Cardiac muscle cell (in vitro differentiated cells and primary cell): ENCODE measurements around the gene CA9. TPM values are rescaled to one million over a fixed set of nuclear protein-coding genes. Genes with fewer than 3 reads are reported as not detected.

Source experiments
- DNase-seq, 2 donors: peaks; one replicate each; pipeline versions ENCODE4 v3.0.0 to v3.0.0-alpha.2; 2010 to 2017; ENCODE audit warnings: low read depth in 1 of 2, low spot score in 1 of 2
- H3K27ac ChIP-seq: fragments of 200-600 bp; sonication (generic); 2 replicates; pipeline ENCODE4 v1.5.1; 2016
- H3K27me3 ChIP-seq: fragments of 200-600 bp; sonication (generic); 2 replicates; pipeline ENCODE4 v1.6.0; 2016; ENCODE audit warnings: control low read depth
- H3K36me3 ChIP-seq: fragments of 200-600 bp; sonication (generic); 2 replicates; pipeline ENCODE4 v1.5.1; 2016; ENCODE audit warnings: control low read depth
- H3K4me1 ChIP-seq: fragments of 200-600 bp; sonication (generic); 2 replicates; pipeline ENCODE4 v1.8.1; 2017; ENCODE audit warnings: low read depth, mild to moderate bottlenecking, mixed run types
- H3K4me3 ChIP-seq: fragments of 200-600 bp; sonication (generic); 2 replicates; pipeline ENCODE4 v1.5.1; 2016; ENCODE audit warnings: mild to moderate bottlenecking
- H3K9me3 ChIP-seq: fragments of 200-600 bp; sonication (generic); 2 replicates; pipeline ENCODE4 v1.5.1; 2017; ENCODE audit warnings: low read depth, mild to moderate bottlenecking, control low read depth
- polyA plus RNA-seq: library from polyadenylated mRNA; unstranded; fragments of >200 nt; fragmentation: Nextera tagmentation; extraction: Ambion mirVana; gene quantifications from 2 replicates; pipeline ENCODE4 v1.2.1, GENCODE V29; 2016
- total RNA-seq: library from RNA; depleted of rRNA; stranded (reverse); fragments of >200 nt; gene quantifications from 2 replicates; pipeline ENCODE4 v1.2.3, GENCODE V29; 2016
- TF ChIP-seq, protein P1 (sequence below): IDR thresholded peaks from 2 replicates; pipeline ENCODE4 v1.5.1; 2012; ENCODE audit warnings: low read depth, mild to moderate bottlenecking, low read length

Gene CA9
- total and polyA plus RNA-seq, 2 experiments from 2014 or later, result 2.4 to 2.6 TPM

DNA sequence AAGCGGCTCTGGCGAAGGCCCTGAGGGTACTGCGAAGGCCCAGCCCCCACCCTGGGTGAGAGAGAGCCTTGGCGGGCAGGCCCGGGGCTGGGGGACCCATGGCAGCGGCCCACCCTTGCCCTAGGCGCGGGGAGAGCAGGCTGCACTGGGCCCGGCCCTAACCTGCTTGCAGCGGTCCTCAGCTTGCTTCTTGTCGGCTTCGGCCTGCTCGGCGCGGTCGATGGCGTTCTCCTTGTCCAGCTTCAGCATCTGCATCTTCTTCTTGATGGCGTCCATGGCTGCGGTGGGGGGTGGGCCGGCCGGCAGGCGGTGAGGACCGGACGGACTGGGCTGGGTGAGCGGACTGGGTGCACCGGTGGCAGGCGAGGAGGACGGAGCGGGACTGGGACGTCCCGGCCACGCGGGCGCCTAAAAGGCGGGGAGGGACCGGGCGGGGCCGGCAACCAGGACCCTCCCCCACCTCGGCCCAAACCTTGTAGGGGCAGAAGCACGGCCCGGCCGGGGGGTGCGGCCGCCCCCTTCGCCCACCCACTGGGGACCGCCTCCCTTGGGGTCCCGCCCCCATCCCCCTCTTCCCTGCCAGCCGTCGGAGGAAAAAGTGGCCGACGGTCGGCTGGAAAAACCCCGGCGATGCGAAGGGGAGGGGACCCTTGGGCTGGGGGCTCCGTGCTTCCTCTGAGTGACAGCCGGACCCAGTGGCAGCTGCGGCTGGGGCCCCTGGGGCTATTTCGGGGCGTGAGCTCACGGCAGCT is 16.0 kb downstream of the CA9 start, which contains the start of gene TPM2:
Gene TPM2 (minus strand): TSS at position 384 of the 752 bp plus-strand sequence. CDS start 108 bp downstream, at position 276.
- peaks cover 11% of the 10 kb centered on the region for H3K36me3 ChIP-seq
- peak within 1 kb of the TSS; percentile 95 for H3K27ac ChIP-seq

DNA sequence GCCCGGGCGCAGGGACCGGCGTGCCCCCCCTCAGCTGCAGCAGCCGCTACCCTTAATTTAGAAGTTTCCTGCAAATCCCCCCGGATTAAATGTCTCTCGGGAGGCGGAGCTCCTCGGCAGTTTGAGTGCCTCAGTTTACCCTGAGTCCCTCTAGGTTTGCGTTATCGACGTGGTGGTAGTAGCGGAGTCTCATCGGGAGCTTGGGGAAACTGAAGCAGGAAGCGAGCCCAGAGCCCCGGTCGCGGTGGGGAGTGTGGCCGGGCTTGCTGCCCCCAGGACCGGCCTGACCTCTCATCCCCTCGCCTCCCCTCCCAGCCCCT is 16.5 kb downstream of the CA9 start:
- Histone ChIP-seq H3K4me3 (peak overlapping the region; percentile 67), H3K27me3 (no peaks in the 10 kb centered on the region), H3K27ac (peak overlapping the region; percentile 95), H3K9me3 (no peaks in the 10 kb centered on the region), H3K4me1 (peaks cover 32% of the 10 kb centered on the region), H3K36me3 (peaks cover 6% of the 10 kb centered on the region)
- TF ChIP-seq, protein P1, sequence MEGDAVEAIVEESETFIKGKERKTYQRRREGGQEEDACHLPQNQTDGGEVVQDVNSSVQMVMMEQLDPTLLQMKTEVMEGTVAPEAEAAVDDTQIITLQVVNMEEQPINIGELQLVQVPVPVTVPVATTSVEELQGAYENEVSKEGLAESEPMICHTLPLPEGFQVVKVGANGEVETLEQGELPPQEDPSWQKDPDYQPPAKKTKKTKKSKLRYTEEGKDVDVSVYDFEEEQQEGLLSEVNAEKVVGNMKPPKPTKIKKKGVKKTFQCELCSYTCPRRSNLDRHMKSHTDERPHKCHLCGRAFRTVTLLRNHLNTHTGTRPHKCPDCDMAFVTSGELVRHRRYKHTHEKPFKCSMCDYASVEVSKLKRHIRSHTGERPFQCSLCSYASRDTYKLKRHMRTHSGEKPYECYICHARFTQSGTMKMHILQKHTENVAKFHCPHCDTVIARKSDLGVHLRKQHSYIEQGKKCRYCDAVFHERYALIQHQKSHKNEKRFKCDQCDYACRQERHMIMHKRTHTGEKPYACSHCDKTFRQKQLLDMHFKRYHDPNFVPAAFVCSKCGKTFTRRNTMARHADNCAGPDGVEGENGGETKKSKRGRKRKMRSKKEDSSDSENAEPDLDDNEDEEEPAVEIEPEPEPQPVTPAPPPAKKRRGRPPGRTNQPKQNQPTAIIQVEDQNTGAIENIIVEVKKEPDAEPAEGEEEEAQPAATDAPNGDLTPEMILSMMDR, result no peak
- DNase-seq, result no peak

More for the DNA sequence above, 16.0 kb downstream of the CA9 start, which contains the start of gene TPM2:
- H3K4me3 ChIP-seq, result peak within 1 kb of the TSS; percentile 67
- H3K9me3 ChIP-seq, result no peaks in the 10 kb centered on the region
- TF ChIP-seq, protein P1, result no peak
- no peaks in the 10 kb centered on the region for H3K27me3 ChIP-seq
- DNase-seq, result peak; percentile 93 to 95
- peaks cover 32% of the 10 kb centered on the region for H3K4me1 ChIP-seq

DNA sequence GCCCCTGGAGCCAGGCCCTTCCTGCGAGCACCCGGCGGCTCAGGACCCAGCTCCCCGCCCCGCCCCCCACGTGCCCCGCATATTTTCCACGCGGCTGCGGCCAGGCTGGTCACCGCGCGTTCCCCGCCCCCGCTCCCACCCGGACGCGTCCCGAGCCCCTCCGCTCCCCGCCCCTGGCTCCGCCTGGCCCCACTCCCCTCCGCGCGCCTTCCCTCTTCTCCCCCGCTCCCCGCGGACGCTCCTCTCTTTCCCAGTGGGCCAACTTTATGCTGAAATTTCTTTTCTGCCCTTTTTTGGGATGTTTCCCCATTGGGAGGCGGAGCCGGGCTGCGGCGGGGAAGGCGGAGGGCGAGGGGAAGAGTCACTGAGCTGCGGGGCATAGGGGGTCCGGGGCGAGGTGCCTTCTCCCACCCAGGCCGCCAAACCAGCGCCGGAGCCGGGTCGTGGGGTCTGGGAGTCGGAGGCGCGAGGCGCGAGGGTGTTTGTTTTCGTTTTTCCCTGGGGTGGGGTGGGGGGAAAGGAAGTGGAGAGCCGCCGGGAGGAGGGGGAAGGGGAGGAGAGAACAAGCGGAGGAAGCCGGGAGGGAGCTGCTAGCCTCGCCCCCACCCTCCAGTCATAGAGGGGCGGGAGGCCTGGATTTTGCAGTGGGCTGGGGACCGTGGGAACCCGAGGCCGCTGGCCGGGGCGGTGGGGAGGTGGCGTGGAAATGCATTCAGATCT is 17.0 kb downstream of the CA9 start:
- DNase-seq, result peak; percentile 84 to 93
- H3K9me3 ChIP-seq, result no peaks in the 10 kb centered on the region
- H3K36me3 ChIP-seq, result peaks cover under 1% of the 10 kb centered on the region
- peak overlapping the region; percentile 67 for H3K4me3 ChIP-seq
- H3K4me1 ChIP-seq, result peaks cover 31% of the 10 kb centered on the region
- H3K27me3 ChIP-seq, result no peaks in the 10 kb centered on the region
- TF ChIP-seq, protein P1, result no peak
- peak overlapping the region; percentile 95 for H3K27ac ChIP-seq

DNA sequence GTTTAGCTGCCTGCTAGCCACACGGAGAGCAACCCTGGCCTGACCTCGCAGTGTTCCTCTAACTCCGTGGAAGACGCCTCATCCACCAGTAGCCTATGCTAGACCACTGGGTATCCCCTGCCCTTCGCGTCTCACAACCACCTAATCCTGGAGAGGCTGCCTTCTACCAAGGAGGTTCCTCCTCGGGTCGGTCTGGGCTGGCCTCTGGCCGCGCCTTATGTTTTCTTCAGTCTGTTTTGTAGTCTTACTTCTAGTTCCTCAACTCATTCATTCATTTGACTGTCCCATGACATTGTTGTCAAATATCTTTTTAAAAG is 17.6 kb downstream of the CA9 start:
- Histone ChIP-seq H3K36me3 (no peaks in the 10 kb centered on the region), H3K27me3 (no peaks in the 10 kb centered on the region), H3K4me1 (peaks cover 25% of the 10 kb centered on the region), H3K4me3 (peak overlapping the region; percentile 67), H3K9me3 (no peaks in the 10 kb centered on the region), H3K27ac (peak overlapping the region; percentile 95)
- TF ChIP-seq, protein P1, result no peak
- DNase-seq, result no peak

DNA sequence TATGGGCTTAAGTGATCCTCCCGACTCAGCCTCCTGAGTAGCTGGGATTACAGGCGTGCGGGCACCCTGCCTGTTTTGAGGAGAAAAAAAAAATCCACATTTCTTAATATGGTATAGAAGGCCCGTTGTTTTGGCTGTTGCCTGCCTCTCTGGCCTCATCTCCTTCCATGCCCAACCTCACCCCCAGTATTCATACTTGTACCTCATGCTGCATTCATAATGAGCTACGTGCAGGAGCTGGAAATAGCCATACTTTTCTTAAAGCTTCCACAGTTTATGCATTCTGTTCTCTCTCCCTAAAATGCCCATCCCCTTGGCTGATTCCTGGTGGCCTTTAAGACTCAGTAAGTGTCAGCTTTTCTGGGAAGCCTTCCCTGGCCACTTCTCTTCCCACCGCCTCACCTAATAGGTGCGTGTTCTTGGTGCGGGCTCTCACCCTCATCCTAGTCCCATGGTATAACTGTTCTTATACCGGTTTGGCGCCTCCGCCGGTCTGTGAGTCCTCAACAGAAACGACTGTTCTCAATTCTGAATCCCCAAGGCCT is 18.1 kb downstream of the CA9 start:
- Histone ChIP-seq H3K4me1 (peaks cover 20% of the 10 kb centered on the region), H3K4me3 (no peak overlapping the region), H3K9me3 (no peaks in the 10 kb centered on the region), H3K36me3 (peaks cover 1% of the 10 kb centered on the region), H3K27ac (peak overlapping the region; percentile 95), H3K27me3 (no peaks in the 10 kb centered on the region)
- DNase-seq, result peak in 1 of 2 donors; percentile 40
- TF ChIP-seq, protein P1, result no peak
